Small intestine (tissue), 7 donors: Measurements from ENCODE around the gene NLK. TPM values are rescaled to one million over a fixed set of nuclear protein-coding genes. Genes with fewer than 3 reads are reported as not detected.
"Not testable (repeated sequence)": the region's sequence is repeated elsewhere in the genome, so short reads cannot be mapped to it uniquely, and the experiment has no call there.

Source experiments
- DNase-seq, 2 donors: peaks; one replicate each; pipeline versions ENCODE4 v3.0.0 to v3.0.0-alpha.2; 2013
- FAIRE-seq: peaks from 2 replicates; lab custom pipeline; 2012; peaks lifted over from hg19 to GRCh38; lab: Jason Lieb, UNC
- H3K27ac ChIP-seq, 3 donors: one replicate each; pipeline ENCODE4 v1.5.1; 2013; ENCODE audit warnings: low read length in 2 of 3, mild to moderate bottlenecking in 2 of 3, control low read depth in 1 of 3, inconsistent platforms in 1 of 3, low read depth in 1 of 3, moderate library complexity in 1 of 3
- H3K27me3 ChIP-seq, 3 donors: one replicate each; pipeline ENCODE4 v1.6.1; 2013; ENCODE audit warnings: low read length in 3 of 3, inconsistent platforms in 1 of 3; ENCODE audit not compliant: control insufficient read depth in 3 of 3, insufficient read depth in 3 of 3
- H3K36me3 ChIP-seq, 3 donors: one replicate each; pipeline ENCODE4 v1.6.1; 2013; ENCODE audit warnings: low read length in 3 of 3, inconsistent platforms in 1 of 3, low read depth in 1 of 3, mild to moderate bottlenecking in 1 of 3, moderate library complexity in 1 of 3; ENCODE audit not compliant: control insufficient read depth in 3 of 3, insufficient read depth in 2 of 3
- H3K4me1 ChIP-seq, 3 donors: one replicate each; pipeline ENCODE4 v1.6.1; 2013; ENCODE audit warnings: low read length in 2 of 3, inconsistent platforms in 1 of 3, low read depth in 1 of 3, mild to moderate bottlenecking in 1 of 3, moderate library complexity in 1 of 3; ENCODE audit not compliant: control insufficient read depth in 3 of 3, insufficient read depth in 2 of 3
- H3K4me3 ChIP-seq, 3 donors: one replicate each; pipeline ENCODE4 v1.5.1; 2013; ENCODE audit warnings: low read length in 3 of 3, control low read depth in 1 of 3, inconsistent platforms in 1 of 3, low read depth in 1 of 3, mild to moderate bottlenecking in 1 of 3, moderate library complexity in 1 of 3
- H3K9me3 ChIP-seq, 2 donors: one replicate each; pipeline ENCODE4 v1.6.1; 2013; ENCODE audit warnings: low read depth in 1 of 2, low read length in 1 of 2; ENCODE audit not compliant: control insufficient read depth in 2 of 2, insufficient read depth in 1 of 2
- WGBS, 3 donors: extraction: QIAGEN DNeasy Blood & Tissue Kit; methylation state at CpG; one replicate each; pipeline ENCODE4 v1.1.7; 2013; 5-methylcytosine and 5-hydroxymethylcytosine counted together
- polyA plus RNA-seq, 4 donors: library from polyadenylated mRNA; stranded (reverse) in 3 of 4; unstranded in 1 of 4; fragments of 200-250 nt in 3 of 4; fragments of 120-200 nt in 1 of 4; gene quantifications; one replicate each; pipeline versions ENCODE4 v1.2.1 to v1.2.3, GENCODE V29; 2013
- donor health status: healthy with polysubstance abuse.
- donor health status: control.
- donor health status: control.
- donor health status: Bipolar disorder and iron deficiency.
- donor health status: healthy.

The NLK gene
- polyA plus RNA-seq, 4 donors, result 7.0 to 13.3 (median 10.0) TPM

GRCh38 chr17:28097901-28098300 lies 55.4 kb downstream of the NLK start:
- FAIRE-seq (peak; percentile 49), DNase-seq (peak in 1 of 2 donors; percentile 37)
- 11 to 39% (median 14%) methylated on average over 2 of the region's 2 CpGs for WGBS, 3 donors
- H3K4me3 ChIP-seq, result no peak overlapping the region
- H3K9me3 ChIP-seq, result no peaks in the 10 kb centered on the region
- H3K27ac ChIP-seq, result no peak overlapping the region
- H3K4me1 ChIP-seq, result no peaks in the 10 kb centered on the region
- H3K36me3 ChIP-seq, result no peaks in the 10 kb centered on the region
- H3K27me3 ChIP-seq, result no peaks in the 10 kb centered on the region

- H3K4me3 ChIP-seq, H3K4me1 ChIP-seq, H3K9me3 ChIP-seq, DNase-seq, H3K27ac ChIP-seq, H3K27me3 ChIP-seq, H3K36me3 ChIP-seq, FAIRE-seq: not testable (repeated sequence)
- 96 to 98% (median 97%) methylated on average over 12 of the region's 12 CpGs for WGBS, 3 donors
Observed at GRCh38 chr17:28098591-28098990, 56.1 kb downstream of the NLK start.

DNA sequence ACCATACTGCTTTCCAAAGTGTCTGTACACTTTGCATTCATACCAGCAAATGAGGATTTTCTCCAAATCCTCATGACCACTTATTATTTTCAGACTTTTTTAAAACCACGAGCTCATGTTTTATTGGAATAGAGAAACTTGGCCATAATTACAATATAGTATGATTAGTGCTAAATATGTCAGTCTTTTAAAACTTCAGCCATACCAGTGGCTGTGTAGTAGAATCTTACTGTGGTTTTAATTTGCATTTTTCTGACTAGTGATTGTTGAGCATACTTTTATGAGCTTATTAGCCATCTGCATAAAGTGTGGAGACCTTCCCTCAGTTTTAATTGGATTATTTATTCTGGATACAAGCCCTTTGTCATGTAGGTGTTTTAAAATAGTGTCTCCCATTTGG lies 57.8 kb downstream of the NLK start:
- no peaks in the 10 kb centered on the region for H3K4me1 ChIP-seq
- no peak overlapping the region for H3K4me3 ChIP-seq
- H3K27ac ChIP-seq, result no peak overlapping the region
- no peaks in the 10 kb centered on the region for H3K36me3 ChIP-seq
- H3K27me3 ChIP-seq, result no peaks in the 10 kb centered on the region
- WGBS, 3 donors, result 86 to 97% (median 91%) methylated on average over 1 of the region's 1 CpG
- no peaks in the 10 kb centered on the region for H3K9me3 ChIP-seq
- FAIRE-seq (no peak), DNase-seq (no peak)

DNA sequence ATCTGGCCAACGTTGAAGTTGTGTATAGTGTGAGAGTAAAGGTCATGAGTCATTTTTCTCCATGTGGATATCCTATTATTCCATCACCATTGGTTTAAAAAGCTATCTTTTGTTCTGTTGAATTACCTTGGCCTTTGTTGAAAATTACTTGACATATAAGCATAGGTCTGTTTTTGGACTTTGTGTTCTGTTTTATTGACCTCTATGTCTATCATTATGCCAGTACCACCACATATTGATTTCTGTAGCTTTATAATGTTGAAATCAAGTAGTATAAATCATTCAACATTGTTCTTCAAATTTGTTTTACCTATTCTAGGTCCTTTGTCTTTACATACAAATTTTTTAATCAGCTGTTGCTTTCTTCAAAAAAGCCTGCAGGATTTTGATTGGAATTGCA lies 58.5 kb downstream of the NLK start:
- no peaks in the 10 kb centered on the region for H3K4me1 ChIP-seq
- 4 to 47% (median 35%) methylated on average over 1 of the region's 1 CpG for WGBS, 3 donors
- peak in 1 of 2 donors; percentile 32 for DNase-seq

DNA sequence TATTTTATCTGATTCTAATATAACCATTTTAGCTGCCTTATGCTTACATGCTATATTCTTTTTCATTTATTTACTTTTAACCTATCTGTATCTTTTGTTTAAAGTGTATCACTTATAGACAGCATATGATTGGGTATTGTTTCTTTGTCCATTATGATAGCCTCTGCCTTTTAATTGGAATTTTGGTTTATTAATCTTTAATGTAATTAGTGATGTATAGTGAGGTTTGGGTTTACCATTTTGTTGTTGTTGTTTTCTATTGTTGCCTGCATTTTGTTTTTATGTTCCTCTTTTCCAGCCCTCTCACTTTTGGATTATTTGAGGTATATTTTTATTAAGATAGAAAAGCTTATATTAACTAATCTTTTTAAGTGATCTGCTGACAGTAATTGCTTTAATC lies 59.4 kb downstream of the NLK start:
- Histone ChIP-seq H3K36me3 (no peaks in the 10 kb centered on the region), H3K27ac (no peak overlapping the region), H3K27me3 (no peaks in the 10 kb centered on the region), H3K4me1 (no peaks in the 10 kb centered on the region), H3K4me3 (no peak overlapping the region), H3K9me3 (no peaks in the 10 kb centered on the region)
- FAIRE-seq (peak; percentile 75), DNase-seq (no peak)

More for the DNA sequence above, 58.5 kb downstream of the NLK start:
- no peaks in the 10 kb centered on the region for H3K27me3 ChIP-seq
- no peak for FAIRE-seq
- no peak overlapping the region for H3K27ac ChIP-seq
- no peak overlapping the region for H3K4me3 ChIP-seq
- no peaks in the 10 kb centered on the region for H3K9me3 ChIP-seq
- H3K36me3 ChIP-seq, result no peaks in the 10 kb centered on the region

DNA sequence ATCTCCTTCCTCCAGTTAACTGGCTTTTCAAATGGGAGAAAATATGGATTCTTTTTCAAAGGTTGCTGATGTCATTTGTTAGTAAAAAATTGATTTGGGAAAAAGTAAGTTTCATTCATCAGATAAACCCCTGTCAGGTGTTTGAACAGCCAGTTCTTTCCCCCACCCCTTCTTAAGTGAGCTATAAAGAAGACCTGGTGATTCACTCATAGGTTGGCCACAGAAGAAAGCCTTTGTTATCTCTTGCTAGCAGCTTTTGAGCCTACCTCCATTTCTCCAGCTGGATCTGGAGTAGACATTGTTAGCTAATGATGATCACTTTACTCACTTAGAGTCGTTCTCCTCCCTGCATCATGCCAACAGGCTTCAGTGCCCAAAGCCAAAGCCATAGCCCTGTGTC lies 63.0 kb downstream of the NLK start:
- FAIRE-seq (no peak), DNase-seq (no peak)
- H3K9me3 ChIP-seq, result no peaks in the 10 kb centered on the region
- no peaks in the 10 kb centered on the region for H3K4me1 ChIP-seq
- no peak overlapping the region for H3K4me3 ChIP-seq
- H3K27ac ChIP-seq, result no peak overlapping the region
- no peaks in the 10 kb centered on the region for H3K27me3 ChIP-seq
- H3K36me3 ChIP-seq, result no peaks in the 10 kb centered on the region
- WGBS, 3 donors, result 20 to 67% (median 53%) methylated on average over 1 of the region's 1 CpG

- peaks cover 0 to 8% (median 3%) of the 10 kb centered on the region in 3 donors for H3K4me1 ChIP-seq
- H3K27ac ChIP-seq, result no peak overlapping the region
- FAIRE-seq (peak; percentile 23), DNase-seq (no peak)
- H3K36me3 ChIP-seq, result no peaks in the 10 kb centered on the region
- H3K9me3 ChIP-seq, result no peaks in the 10 kb centered on the region
- no peaks in the 10 kb centered on the region for H3K27me3 ChIP-seq
- 94 to 97% (median 96%) methylated on average over 1 of the region's 1 CpG for WGBS, 3 donors
- H3K4me3 ChIP-seq, result no peak overlapping the region
Observed at GRCh38 chr17:28110184-28110583, 67.7 kb downstream of the NLK start.

- H3K4me1 ChIP-seq, result peaks cover 0 to 8% (median 3%) of the 10 kb centered on the region in 3 donors
- WGBS, 3 donors, result 10 to 48% (median 33%) methylated on average over 1 of the region's 1 CpG
- no peak for FAIRE-seq
- H3K36me3 ChIP-seq, result no peaks in the 10 kb centered on the region
- no peak for DNase-seq
- no peaks in the 10 kb centered on the region for H3K9me3 ChIP-seq
- no peak overlapping the region for H3K27ac ChIP-seq
- no peak overlapping the region for H3K4me3 ChIP-seq
- no peaks in the 10 kb centered on the region for H3K27me3 ChIP-seq
Observed at GRCh38 chr17:28112181-28112580, 69.7 kb downstream of the NLK start.

GRCh38 chr17:28112606-28113005 lies 70.1 kb downstream of the NLK start:
- Histone ChIP-seq H3K27me3 (no peaks in the 10 kb centered on the region), H3K27ac (no peak overlapping the region), H3K9me3 (no peaks in the 10 kb centered on the region), H3K36me3 (no peaks in the 10 kb centered on the region), H3K4me1 (peaks cover 0 to 8% (median 3%) of the 10 kb centered on the region in 3 donors), H3K4me3 (no peak overlapping the region)
- FAIRE-seq (no peak), DNase-seq (no peak)
- 40 to 68% (median 60%) methylated on average over 2 of the region's 2 CpGs for WGBS, 3 donors
